ENCODE measurements around the gene XRCC1. TPM values are rescaled to one million over a fixed set of nuclear protein-coding genes. Genes with fewer than 3 reads are reported as not detected.
"Not testable (repeated sequence)": the region's sequence is repeated elsewhere in the genome, so short reads cannot be mapped to it uniquely, and the experiment has no call there.

XRCC1 gene
- total RNA-seq, 1 donor: 32.9 TPM

- no peak for TF ChIP-seq CTCF (IDR thresholded peaks at IDR 0.05; ENCODE audit: insufficient read depth, low read length)
- no peak for DNase-seq (ENCODE audit: low read depth)
- H3K4me3 ChIP-seq (ENCODE audit: low read depth, low read length): no peak within 1 kb of the TSS
Observed at GRCh38 chr19:43611788-43612187, 36.5 kb upstream of the XRCC1 start, which contains the start of gene SRRM5. SRRM5 (plus strand) TSS chr19:43612088; CDS start chr19:43612122, 34 bp downstream.

- no peak overlapping the region for H3K4me3 ChIP-seq (ENCODE audit: low read depth, low read length)
- no peak for TF ChIP-seq CTCF (IDR thresholded peaks at IDR 0.05; ENCODE audit: insufficient read depth, low read length)
- DNase-seq (ENCODE audit: low read depth): no peak
Observed at GRCh38 chr19:43610493-43610892, 35.2 kb upstream of the XRCC1 start.

GRCh38 chr19:43609872-43610271 is 34.5 kb upstream of the XRCC1 start:
- H3K4me3 ChIP-seq (ENCODE audit: low read depth, low read length): no peak overlapping the region
- DNase-seq (ENCODE audit: low read depth): no peak
- no peak for TF ChIP-seq CTCF (IDR thresholded peaks at IDR 0.05; ENCODE audit: insufficient read depth, low read length)

- DNase-seq (ENCODE audit: low read depth): no peak
- no peak overlapping the region for H3K4me3 ChIP-seq (ENCODE audit: low read depth, low read length)
- no peak for TF ChIP-seq CTCF (IDR thresholded peaks at IDR 0.05; ENCODE audit: insufficient read depth, low read length)
Observed at GRCh38 chr19:43607238-43608205, 32.2 kb upstream of the XRCC1 start.

- no peak overlapping the region for H3K4me3 ChIP-seq (ENCODE audit: low read depth, low read length)
- no peak for DNase-seq (ENCODE audit: low read depth)
- TF ChIP-seq CTCF (IDR thresholded peaks at IDR 0.05; ENCODE audit: insufficient read depth, low read length): no peak
Observed at GRCh38 chr19:43606569-43607229, 31.4 kb upstream of the XRCC1 start.

- DNase-seq (ENCODE audit: low read depth): no peak
- no peak overlapping the region for H3K4me3 ChIP-seq (ENCODE audit: low read depth, low read length)
- no peak for TF ChIP-seq CTCF (IDR thresholded peaks at IDR 0.05; ENCODE audit: insufficient read depth, low read length)
Observed at GRCh38 chr19:43605875-43606568, 30.7 kb upstream of the XRCC1 start.

GRCh38 chr19:43600326-43600725 is 25.0 kb upstream of the XRCC1 start:
- not testable (repeated sequence) for H3K4me3 ChIP-seq (ENCODE audit: low read depth, low read length); DNase-seq (ENCODE audit: low read depth)

Data from fibroblast of the aortic adventitia (primary cell).